Mesodermal cell (in vitro differentiated cells): Measurements from ENCODE around the gene BEAN1.
"Not testable (repeated sequence)": the region's sequence is repeated elsewhere in the genome, so short reads cannot be mapped to it uniquely, and the experiment has no call there.

ENCODE experiments used
- H3K27ac ChIP-seq: 2 replicates; pipeline ENCODE4 v1.7.0; 2013; ENCODE audit warnings: mild to moderate bottlenecking, low read depth, low read length, moderate library complexity; ENCODE audit not compliant: severe bottlenecking
- H3K36me3 ChIP-seq: 2 replicates; pipeline ENCODE4 v1.7.1; 2013; ENCODE audit warnings: mild to moderate bottlenecking, low read length, moderate library complexity; ENCODE audit not compliant: control insufficient read depth, insufficient read depth
- H3K4me1 ChIP-seq: one replicate; pipeline ENCODE4 v1.7.1; 2013; ENCODE audit warnings: mild to moderate bottlenecking, low read length; ENCODE audit not compliant: insufficient read depth, control insufficient read depth, poor library complexity, severe bottlenecking
- H3K4me3 ChIP-seq: 2 replicates; pipeline ENCODE4 v1.7.0; 2013; ENCODE audit warnings: low read length, control low read depth, mild to moderate bottlenecking; ENCODE audit not compliant: insufficient read depth, poor library complexity, severe bottlenecking; ENCODE audit errors: extremely low read depth
- H3K9me3 ChIP-seq: 2 replicates; pipeline ENCODE4 v1.7.1; 2013; ENCODE audit warnings: mild to moderate bottlenecking, low read length, moderate library complexity; ENCODE audit not compliant: control insufficient read depth
- WGBS, 2 experiments: methylation state at CpG; one replicate each; pipeline ENCODE4 v1.1.5; 2013; ENCODE audit warnings: missing lambda C conversion rate in 2 of 2; ENCODE audit not compliant: insufficient coverage in 2 of 2; 5-methylcytosine and 5-hydroxymethylcytosine counted together

BEAN1 gene

DNA sequence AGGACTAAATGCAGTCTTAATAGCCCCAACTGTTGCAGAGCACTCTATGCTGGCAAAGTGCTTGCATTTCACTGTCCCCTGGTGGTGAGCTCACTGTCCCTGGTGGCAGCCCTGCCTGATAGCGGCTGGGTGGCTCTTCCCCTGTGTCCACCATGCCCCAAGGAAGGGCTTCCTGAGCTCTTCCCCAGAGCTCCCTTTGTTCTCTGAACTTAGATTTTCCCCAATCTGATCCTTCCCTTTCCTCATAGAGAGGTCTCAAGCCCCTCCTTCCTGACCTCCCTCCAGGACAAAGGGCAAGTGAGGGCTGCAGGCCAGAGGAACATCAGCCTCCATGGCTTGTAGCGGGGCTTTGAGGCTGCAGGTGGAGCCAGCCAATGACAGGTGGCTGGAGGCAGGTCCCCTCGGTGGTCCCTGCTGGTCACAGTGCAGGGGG, 17.0 kb downstream of the BEAN1 start:
- Histone ChIP-seq H3K36me3 (no peaks in the 10 kb centered on the region), H3K9me3 (no peaks in the 10 kb centered on the region), H3K27ac (no peak overlapping the region), H3K4me1 (no peaks in the 10 kb centered on the region), H3K4me3 (no peak overlapping the region)
- 77 to 86% methylated on average over 1 to 3 of the region's 3 CpGs for WGBS, 2 experiments

GRCh38 chr16:66446737-66447136, 19.6 kb downstream of the BEAN1 start:
- Histone ChIP-seq H3K36me3 (no peaks in the 10 kb centered on the region), H3K27ac (no peak overlapping the region), H3K9me3 (no peaks in the 10 kb centered on the region), H3K4me1 (no peaks in the 10 kb centered on the region), H3K4me3 (no peak overlapping the region)
- WGBS, 2 experiments, result 75% methylated on average over 1 of the region's 1 CpG; no CpG with 5 or more reads in 1 of the 2 experiments

- no peaks in the 10 kb centered on the region for H3K4me1 ChIP-seq
- H3K9me3 ChIP-seq, result no peaks in the 10 kb centered on the region
- H3K27ac ChIP-seq, result no peak overlapping the region
- H3K4me3 ChIP-seq, result no peak overlapping the region
- no peaks in the 10 kb centered on the region for H3K36me3 ChIP-seq
Observed at GRCh38 chr16:66447491-66447890, 20.4 kb downstream of the BEAN1 start.

DNA sequence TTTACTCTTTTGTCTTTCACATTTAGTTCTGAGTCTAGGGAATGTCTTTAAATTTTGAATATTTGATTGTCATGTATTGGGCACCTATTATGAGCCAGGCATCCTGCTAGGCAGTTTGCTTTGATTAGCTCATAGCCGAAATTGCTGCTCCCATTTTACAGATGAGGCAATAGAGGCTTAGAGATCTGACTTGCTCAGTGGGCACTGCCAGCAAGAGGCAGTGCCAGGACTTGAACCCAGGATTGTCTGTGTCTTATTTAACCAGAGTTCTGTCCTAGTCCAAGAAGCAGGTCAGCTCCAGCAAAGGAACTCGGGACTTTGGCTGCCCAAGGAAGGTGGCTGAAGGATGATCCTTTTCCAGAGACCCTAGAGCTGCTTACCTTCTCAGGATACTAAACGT, 24.5 kb downstream of the BEAN1 start:
- Histone ChIP-seq H3K9me3 (no peaks in the 10 kb centered on the region), H3K27ac (no peak overlapping the region), H3K4me1 (no peaks in the 10 kb centered on the region), H3K4me3 (no peak overlapping the region), H3K36me3 (no peaks in the 10 kb centered on the region)
- WGBS, 2 experiments, result 84 to 100% methylated on average over 2 to 3 of the region's 3 CpGs

GRCh38 chr16:66453230-66453629, 26.1 kb downstream of the BEAN1 start:
- H3K4me3 ChIP-seq, H3K27ac ChIP-seq, H3K4me1 ChIP-seq, H3K36me3 ChIP-seq, H3K9me3 ChIP-seq: not testable (repeated sequence)
- no CpG with 5 or more reads among the region's 1 CpG for WGBS, 2 experiments

- Histone ChIP-seq H3K27ac (no peak overlapping the region), H3K4me3 (no peak overlapping the region), H3K4me1 (peaks cover 6% of the 10 kb centered on the region), H3K9me3 (no peaks in the 10 kb centered on the region), H3K36me3 (no peaks in the 10 kb centered on the region)
- WGBS, 2 experiments, result no CpG with 5 or more reads among the region's 1 CpG
Observed at GRCh38 chr16:66454751-66455150, 27.7 kb downstream of the BEAN1 start.

DNA sequence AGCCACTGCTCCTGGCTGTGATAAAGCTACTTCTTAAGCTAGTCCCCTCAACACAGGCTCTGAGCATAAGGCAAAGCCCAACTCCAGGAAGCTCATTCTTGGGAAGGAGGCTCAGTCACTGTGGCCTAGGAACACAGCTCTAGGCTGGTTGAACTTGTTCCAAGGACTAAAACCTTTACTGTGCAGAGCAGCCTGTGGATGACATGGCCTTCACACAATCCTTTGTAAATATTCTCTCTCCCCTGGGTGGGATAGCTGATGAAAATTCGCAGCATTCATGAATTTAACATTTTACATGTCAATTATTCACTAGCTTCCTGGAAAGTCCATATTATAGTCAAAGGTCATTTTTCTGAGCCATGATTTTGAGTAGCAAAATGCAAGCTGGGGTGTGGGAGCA, 28.9 kb downstream of the BEAN1 start:
- Histone ChIP-seq H3K36me3 (no peaks in the 10 kb centered on the region), H3K4me3 (no peak overlapping the region), H3K9me3 (no peaks in the 10 kb centered on the region), H3K4me1 (peaks cover 6% of the 10 kb centered on the region), H3K27ac (no peak overlapping the region)
- no CpG with 5 or more reads among the region's 1 CpG for WGBS, 2 experiments

GRCh38 chr16:66457888-66458287, 30.8 kb downstream of the BEAN1 start:
- Histone ChIP-seq H3K4me3 (no peak overlapping the region), H3K36me3 (no peaks in the 10 kb centered on the region), H3K9me3 (no peaks in the 10 kb centered on the region), H3K27ac (no peak overlapping the region), H3K4me1 (peaks cover 6% of the 10 kb centered on the region)
- WGBS, 2 experiments, result 63 to 68% methylated on average over 3 to 4 of the region's 4 CpGs

GRCh38 chr16:66458292-66458691, 31.2 kb downstream of the BEAN1 start:
- Histone ChIP-seq H3K9me3 (no peaks in the 10 kb centered on the region), H3K27ac (no peak overlapping the region), H3K4me3 (no peak overlapping the region), H3K36me3 (no peaks in the 10 kb centered on the region), H3K4me1 (peaks cover 6% of the 10 kb centered on the region)
- WGBS, 2 experiments, result 94% methylated on average over 3 of the region's 5 CpGs; no CpG with 5 or more reads in 1 of the 2 experiments

DNA sequence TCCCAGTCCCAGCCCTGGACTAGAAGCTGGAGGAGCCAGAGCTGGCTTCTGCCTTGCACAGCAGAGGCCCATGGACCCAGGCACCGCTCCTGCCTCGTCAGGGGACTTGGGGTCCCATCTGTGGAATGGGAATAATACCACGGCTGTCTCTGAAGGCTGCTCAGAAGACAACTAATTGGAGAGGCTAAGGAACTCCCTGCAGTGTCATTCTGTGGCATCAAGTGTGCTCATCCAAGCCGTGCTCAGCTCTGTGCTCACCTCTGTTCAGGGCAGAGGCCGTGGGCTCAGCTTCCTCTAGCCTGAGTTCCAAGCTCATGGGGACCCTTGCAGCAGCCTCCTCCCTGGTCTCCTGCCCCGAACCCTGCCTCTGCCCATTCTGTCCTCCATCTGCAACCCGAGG, 31.8 kb downstream of the BEAN1 start:
- 89 to 91% methylated on average over 6 to 7 of the region's 7 CpGs for WGBS, 2 experiments
- no peak overlapping the region for H3K4me3 ChIP-seq

DNA sequence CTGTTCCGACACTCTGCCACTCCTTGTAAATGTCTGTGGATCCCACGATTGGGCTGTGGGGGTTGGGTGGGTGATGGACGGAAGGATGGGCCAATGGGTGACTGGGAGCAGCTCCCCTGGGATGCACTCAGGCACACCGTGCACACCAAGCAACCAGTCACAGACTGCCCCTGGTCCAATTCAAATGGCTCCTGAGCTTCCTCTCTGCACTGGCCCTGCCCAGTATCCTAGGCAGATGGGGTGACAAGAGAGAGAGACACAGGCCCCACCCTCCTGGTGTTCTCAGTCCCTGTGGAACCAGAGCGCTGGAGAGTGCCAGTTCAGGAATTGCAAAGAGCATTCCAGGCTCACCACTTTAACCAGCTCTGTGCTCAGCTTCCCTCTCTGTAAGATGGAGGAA, 32.8 kb downstream of the BEAN1 start:
- 54% methylated on average over 2 of the region's 5 CpGs; no CpG with 5 or more reads in 1 of the 2 experiments for WGBS, 2 experiments
- Histone ChIP-seq H3K4me3 (no peak overlapping the region), H3K27ac (no peak overlapping the region), H3K9me3 (no peaks in the 10 kb centered on the region), H3K4me1 (peaks cover 6% of the 10 kb centered on the region), H3K36me3 (no peaks in the 10 kb centered on the region)

More for the DNA sequence above, 31.8 kb downstream of the BEAN1 start:
- Histone ChIP-seq H3K9me3 (no peaks in the 10 kb centered on the region), H3K27ac (no peak overlapping the region), H3K36me3 (no peaks in the 10 kb centered on the region), H3K4me1 (peaks cover 6% of the 10 kb centered on the region)
